ENCODE results near the gene IL17B.

The IL17B gene

GRCh38 chr5:149355688-149356087, 23.4 kb downstream of the IL17B start:
- DNase-seq: no peak

GRCh38 chr5:149353911-149354310, 25.2 kb downstream of the IL17B start:
- DNase-seq: no peak

DNA sequence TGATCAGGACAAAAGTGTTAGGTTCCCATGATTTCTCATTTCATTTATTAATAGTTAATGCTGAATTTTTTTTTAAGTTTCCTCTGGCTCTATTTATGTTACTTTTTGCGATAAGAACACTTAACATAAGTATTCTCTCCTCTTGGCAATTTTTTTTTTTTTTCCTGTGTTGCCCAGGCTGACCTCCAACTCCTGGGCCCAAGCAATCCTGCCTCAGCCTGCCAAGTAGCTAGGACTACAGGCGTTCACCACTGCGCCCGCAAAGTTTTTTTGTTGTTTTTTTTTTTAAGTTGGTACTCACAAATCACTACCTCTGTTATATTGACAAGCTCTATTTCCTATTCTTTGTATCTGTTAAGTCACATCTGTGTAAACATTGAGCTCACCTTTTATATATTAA, 26.9 kb downstream of the IL17B start:
- DNase-seq: no peak

- DNase-seq: no peak
These were observed 29.7 kb downstream of the IL17B start for GRCh38 chr5:149349382-149349781.

GRCh38 chr5:149348518-149348917, 30.6 kb downstream of the IL17B start:
- DNase-seq: no peak

DNA sequence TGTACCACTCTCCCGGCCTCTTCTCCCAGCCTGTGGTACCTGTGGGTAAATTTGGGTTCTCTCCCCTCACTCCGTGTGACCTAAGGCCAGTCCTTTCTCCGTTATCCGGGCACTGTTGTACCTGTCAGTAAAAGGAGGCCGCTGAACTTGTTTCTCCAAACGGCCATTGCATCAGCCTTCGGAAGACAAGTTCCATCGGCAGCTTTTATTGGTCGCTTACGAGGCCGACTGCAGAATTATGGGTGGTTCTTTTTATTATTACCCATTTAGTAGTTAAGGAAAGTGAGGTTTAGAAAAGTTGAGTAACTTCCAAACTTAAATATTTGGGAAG, 33.2 kb downstream of the IL17B start:
- no peak for DNase-seq

- DNase-seq: peak; percentile 93
These were observed 33.8 kb downstream of the IL17B start, which contains the start of gene GRPEL2 for GRCh38 chr5:149345147-149345891. Gene GRPEL2, plus strand, starts transcription at chr5:149345499. Its CDS starts 41 bp downstream, at chr5:149345540.

- no peak for DNase-seq
These were observed 34.9 kb downstream of the IL17B start for GRCh38 chr5:149344151-149344550.

DNA sequence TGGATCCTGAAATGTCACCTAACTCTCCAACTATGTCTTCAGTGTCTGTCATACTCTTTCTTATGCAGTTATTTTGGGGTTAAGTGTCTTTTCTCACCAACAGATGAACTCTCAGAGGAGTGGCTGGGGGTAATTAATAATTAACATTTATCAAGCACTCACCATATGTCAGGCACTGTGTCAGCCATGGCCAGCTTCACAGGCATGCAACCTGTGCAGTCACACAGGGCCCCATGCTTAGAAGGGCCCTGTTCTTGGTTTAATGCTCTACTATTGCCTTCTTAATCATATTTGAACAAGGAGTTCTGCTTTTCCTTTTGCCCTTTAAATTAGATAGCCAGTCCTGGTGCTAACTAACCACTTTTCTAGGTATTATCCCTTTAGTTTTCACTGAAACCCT, 37.2 kb downstream of the IL17B start:
- DNase-seq: peak; percentile 39

GRCh38 chr5:149340920-149341319, 38.2 kb downstream of the IL17B start:
- no peak for DNase-seq

- DNase-seq: peak; percentile 22
These were observed 40.7 kb downstream of the IL17B start for GRCh38 chr5:149338364-149338763.

- peak; percentile 75 for DNase-seq
These were observed 41.4 kb downstream of the IL17B start for GRCh38 chr5:149337736-149338135.

- DNase-seq: no peak
These were observed 45.2 kb downstream of the IL17B start for GRCh38 chr5:149333711-149334443.

- DNase-seq: no peak
These were observed 50.9 kb downstream of the IL17B start for GRCh38 chr5:149328177-149328576.

- DNase-seq: no peak
These were observed 52.5 kb downstream of the IL17B start for GRCh38 chr5:149326611-149327010.

DNA sequence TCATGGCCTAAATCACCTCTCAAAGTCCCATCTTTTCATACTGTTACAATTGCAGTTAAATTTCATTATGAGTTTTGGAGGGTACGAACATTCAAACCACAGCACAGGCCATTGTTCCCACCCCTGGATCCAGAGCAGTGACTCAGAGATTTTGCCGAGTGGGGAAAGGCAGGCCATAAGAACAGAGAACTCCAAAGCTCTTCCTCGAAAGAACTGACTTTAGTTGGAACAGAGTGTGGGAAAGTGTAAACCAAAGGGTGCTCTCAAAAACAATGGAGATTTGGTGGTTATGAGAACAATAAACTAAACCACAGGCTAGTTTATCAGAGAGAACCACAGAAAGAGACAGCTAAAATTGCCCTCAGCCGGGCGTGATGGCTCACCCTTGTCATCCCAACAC, 53.2 kb downstream of the IL17B start:
- DNase-seq: no peak

DNA sequence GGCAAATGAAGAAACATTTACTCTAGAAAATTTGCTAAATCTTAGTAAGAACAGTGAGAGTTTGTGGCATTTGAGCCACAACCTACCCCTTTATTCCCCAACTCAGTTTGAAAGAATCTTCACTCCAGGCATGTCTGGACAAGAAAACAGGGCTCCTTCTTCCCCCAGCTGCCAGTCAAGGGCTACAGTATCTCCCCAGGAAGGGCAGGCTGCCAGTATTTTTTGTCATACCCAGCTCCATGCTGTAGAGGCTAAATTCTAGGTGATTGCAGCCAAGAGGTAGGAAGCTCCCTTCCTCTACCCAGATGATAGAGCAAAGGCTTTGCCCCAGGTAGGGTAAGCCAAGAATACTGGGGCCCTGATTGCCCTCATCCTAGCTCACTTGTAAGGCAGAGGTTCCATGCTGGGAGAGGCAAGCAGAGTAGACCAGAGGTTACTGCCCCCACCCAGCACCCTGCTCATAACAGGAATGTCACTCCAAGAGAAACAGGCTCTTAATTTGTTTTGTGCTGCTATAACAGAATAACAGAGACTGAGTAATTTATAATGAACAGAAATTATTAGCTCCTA, 53.8 kb downstream of the IL17B start:
- no peak for DNase-seq

- DNase-seq: no peak
These were observed 54.5 kb downstream of the IL17B start for GRCh38 chr5:149324641-149325040.
